GM23248 (cell line): ENCODE results near the gene FILIP1L.

Experiments
- EZH2 ChIP-seq: fragments of 200-600 bp; sonication (generic); IDR thresholded peaks from 2 replicates; pipeline ENCODE4 v1.6.1; 2018; ENCODE audit warnings: antibody characterized with exemption, mild to moderate bottlenecking; ENCODE audit not compliant: insufficient read depth, poor library complexity, severe bottlenecking
- EZH2phosphoT487 ChIP-seq: fragments of 200-600 bp; sonication (generic); IDR thresholded peaks from 2 replicates; pipeline ENCODE4 v1.6.1; 2018; ENCODE audit warnings: antibody characterized with exemption, moderate library complexity, mild to moderate bottlenecking, low read depth; ENCODE audit not compliant: insufficient read depth

GRCh38 chr3:99961756-99962515 lies 152.4 kb downstream of the FILIP1L start:
- TF ChIP-seq EZH2phosphoT487 (no peak), EZH2 (no peak)
